ENCODE measurements around the gene UHRF1.
A peak's percentile ranks its signal among the peaks of the same experiment; 100 is the strongest.
"Not testable (repeated sequence)": the region's sequence is repeated elsewhere in the genome, so short reads cannot be mapped to it uniquely, and the experiment has no call there.

The UHRF1 gene

GRCh38 chr19:4887803-4888202, 21.5 kb upstream of the UHRF1 start:
- H3K9me3 Mint-ChIP-seq, H3K4me1 Mint-ChIP-seq, ATAC-seq, H3K27ac Mint-ChIP-seq, H3K27me3 Mint-ChIP-seq, H3K4me3 Mint-ChIP-seq, H3K36me3 Mint-ChIP-seq: not testable (repeated sequence)

- H3K4me1 Mint-ChIP-seq = no peaks in the 10 kb centered on the region
- H3K27me3 Mint-ChIP-seq = no peaks in the 10 kb centered on the region
- H3K4me3 Mint-ChIP-seq = no peak overlapping the region
- no peaks in the 10 kb centered on the region for H3K36me3 Mint-ChIP-seq
- no peak overlapping the region for H3K27ac Mint-ChIP-seq
- no peak for ATAC-seq
- H3K9me3 Mint-ChIP-seq = no peaks in the 10 kb centered on the region
Measured at GRCh38 chr19:4889034-4889815, 20.1 kb upstream of the UHRF1 start.

- peaks cover 5% of the 10 kb centered on the region for H3K4me1 Mint-ChIP-seq
- no peaks in the 10 kb centered on the region for H3K9me3 Mint-ChIP-seq
- H3K36me3 Mint-ChIP-seq = no peaks in the 10 kb centered on the region
- no peak for ATAC-seq
- no peak overlapping the region for H3K27ac Mint-ChIP-seq
- H3K27me3 Mint-ChIP-seq = no peaks in the 10 kb centered on the region
- no peak overlapping the region for H3K4me3 Mint-ChIP-seq
Measured at GRCh38 chr19:4891066-4891465, 18.2 kb upstream of the UHRF1 start.

- not testable (repeated sequence) for H3K27me3 Mint-ChIP-seq, H3K4me3 Mint-ChIP-seq, H3K27ac Mint-ChIP-seq, H3K9me3 Mint-ChIP-seq, ATAC-seq, H3K4me1 Mint-ChIP-seq, H3K36me3 Mint-ChIP-seq
Measured at GRCh38 chr19:4892962-4893361, 16.3 kb upstream of the UHRF1 start.

GRCh38 chr19:4896372-4896771, 12.9 kb upstream of the UHRF1 start:
- H3K36me3 Mint-ChIP-seq = no peaks in the 10 kb centered on the region
- H3K4me3 Mint-ChIP-seq = no peak overlapping the region
- no peaks in the 10 kb centered on the region for H3K9me3 Mint-ChIP-seq
- no peak for ATAC-seq
- no peaks in the 10 kb centered on the region for H3K27me3 Mint-ChIP-seq
- H3K4me1 Mint-ChIP-seq = peaks cover 5% of the 10 kb centered on the region
- no peak overlapping the region for H3K27ac Mint-ChIP-seq

- H3K4me1 Mint-ChIP-seq = peaks cover 5% of the 10 kb centered on the region
- no peaks in the 10 kb centered on the region for H3K9me3 Mint-ChIP-seq
- H3K36me3 Mint-ChIP-seq = no peaks in the 10 kb centered on the region
- ATAC-seq = no peak
- no peak overlapping the region for H3K4me3 Mint-ChIP-seq
- no peak overlapping the region for H3K27ac Mint-ChIP-seq
- no peaks in the 10 kb centered on the region for H3K27me3 Mint-ChIP-seq
Measured at GRCh38 chr19:4897146-4897545, 12.2 kb upstream of the UHRF1 start.

GRCh38 chr19:4900879-4901278, 8.4 kb upstream of the UHRF1 start:
- not testable (repeated sequence) for H3K4me1 Mint-ChIP-seq, H3K27ac Mint-ChIP-seq, H3K4me3 Mint-ChIP-seq, ATAC-seq, H3K27me3 Mint-ChIP-seq, H3K9me3 Mint-ChIP-seq, H3K36me3 Mint-ChIP-seq

- Mint-ChIP-seq H3K27ac (no peak within 1 kb of the TSS), H3K9me3 (no peaks in the 10 kb centered on the region)
Measured at GRCh38 chr19:4902796-4903195, 6.5 kb upstream of the UHRF1 start, which contains the start of gene ARRDC5. Gene ARRDC5, minus strand, starts transcription at chr19:4902896. Its CDS starts 71 bp downstream, at chr19:4902825.

GRCh38 chr19:4904481-4904880, 4.8 kb upstream of the UHRF1 start:
- H3K27me3 Mint-ChIP-seq = no peaks in the 10 kb centered on the region
- no peak overlapping the region for H3K4me3 Mint-ChIP-seq
- no peaks in the 10 kb centered on the region for H3K4me1 Mint-ChIP-seq
- ATAC-seq = no peak
- H3K9me3 Mint-ChIP-seq = no peaks in the 10 kb centered on the region
- H3K27ac Mint-ChIP-seq = no peak overlapping the region
- no peaks in the 10 kb centered on the region for H3K36me3 Mint-ChIP-seq

More at GRCh38 chr19:4902796-4903195, 6.5 kb upstream of the UHRF1 start, which contains the start of gene ARRDC5:
- H3K36me3 Mint-ChIP-seq = no peaks in the 10 kb centered on the region
- H3K4me3 Mint-ChIP-seq = no peak within 1 kb of the TSS
- ATAC-seq = no peak
- H3K27me3 Mint-ChIP-seq = no peaks in the 10 kb centered on the region
- no peaks in the 10 kb centered on the region for H3K4me1 Mint-ChIP-seq

GRCh38 chr19:4906963-4907362, 2.3 kb upstream of the UHRF1 start:
- no peak overlapping the region for H3K4me3 Mint-ChIP-seq
- no peaks in the 10 kb centered on the region for H3K27me3 Mint-ChIP-seq
- H3K4me1 Mint-ChIP-seq = peaks cover 17% of the 10 kb centered on the region
- ATAC-seq = no peak
- H3K9me3 Mint-ChIP-seq = no peaks in the 10 kb centered on the region
- H3K36me3 Mint-ChIP-seq = no peaks in the 10 kb centered on the region
- no peak overlapping the region for H3K27ac Mint-ChIP-seq

- Mint-ChIP-seq H3K9me3 (no peaks in the 10 kb centered on the region), H3K36me3 (no peaks in the 10 kb centered on the region), H3K27me3 (no peaks in the 10 kb centered on the region), H3K4me3 (peak overlapping the region; percentile 42), H3K27ac (no peak overlapping the region), H3K4me1 (peaks cover 31% of the 10 kb centered on the region)
- no peak for ATAC-seq
Measured at GRCh38 chr19:4908360-4908759, 941 bp upstream of the UHRF1 start.

GRCh38 chr19:4908781-4909155, 533 bp upstream of the UHRF1 start:
- H3K9me3 Mint-ChIP-seq = no peaks in the 10 kb centered on the region
- H3K36me3 Mint-ChIP-seq = no peaks in the 10 kb centered on the region
- H3K4me3 Mint-ChIP-seq = peak overlapping the region; percentile 42
- no peak overlapping the region for H3K27ac Mint-ChIP-seq
- H3K4me1 Mint-ChIP-seq = peaks cover 33% of the 10 kb centered on the region
- ATAC-seq = no peak
- H3K27me3 Mint-ChIP-seq = no peaks in the 10 kb centered on the region

- Mint-ChIP-seq H3K36me3 (no peaks in the 10 kb centered on the region), H3K27ac (no peak overlapping the region), H3K9me3 (no peaks in the 10 kb centered on the region), H3K4me1 (peaks cover 46% of the 10 kb centered on the region), H3K4me3 (peak overlapping the region; percentile 74), H3K27me3 (no peaks in the 10 kb centered on the region)
- peak; percentile 97 for ATAC-seq
Measured at GRCh38 chr19:4909897-4910593, 744 bp downstream of the UHRF1 start.

- peaks cover 52% of the 10 kb centered on the region for H3K4me1 Mint-ChIP-seq
- H3K4me3 Mint-ChIP-seq = peak overlapping the region; percentile 74
- no peaks in the 10 kb centered on the region for H3K27me3 Mint-ChIP-seq
- no peaks in the 10 kb centered on the region for H3K9me3 Mint-ChIP-seq
- H3K36me3 Mint-ChIP-seq = no peaks in the 10 kb centered on the region
- ATAC-seq = no peak
- H3K27ac Mint-ChIP-seq = peak overlapping the region; percentile 46
Measured at GRCh38 chr19:4910594-4911281, 1.4 kb downstream of the UHRF1 start.

GRCh38 chr19:4911314-4911713, 2.0 kb downstream of the UHRF1 start:
- Mint-ChIP-seq H3K9me3 (no peaks in the 10 kb centered on the region), H3K4me1 (peaks cover 57% of the 10 kb centered on the region), H3K4me3 (peak overlapping the region; percentile 74), H3K27ac (peak overlapping the region; percentile 46), H3K27me3 (no peaks in the 10 kb centered on the region), H3K36me3 (no peaks in the 10 kb centered on the region)
- no peak for ATAC-seq
